ENCODE measurements around the gene B4GALT7.

GRCh38 chr5:177593511-177593910, 6.4 kb upstream of the B4GALT7 start:
- TF ChIP-seq CTCF (IDR thresholded peaks at IDR 0.05; ENCODE audit: insufficient read depth, low read length) (no peak), POLR2AphosphoS5 (IDR thresholded peaks at IDR 0.05; ENCODE audit: low read depth) (no peak)
